ENCODE measurements around the gene ANXA5.

GRCh38 chr4:121742794-121743193 is 46.0 kb upstream of the ANXA5 start:
- TF ChIP-seq CTCF (IDR thresholded peaks at IDR 0.05; ENCODE audit: poor library complexity) (no peak), EZH2 (IDR thresholded peaks at IDR 0.05; ENCODE audit: borderline replicate concordance) (no peak), EZH2phosphoT487 (IDR thresholded peaks at IDR 0.05; ENCODE audit: low read depth, severe bottlenecking, unreplicated experiment) (no peak)

Measured in hepatocyte (in vitro differentiated cells).